ENCODE measurements around the gene COMMD4. TPM values are rescaled to one million over a fixed set of nuclear protein-coding genes. Genes with fewer than 3 reads are reported as not detected.
A peak's percentile ranks its signal among the peaks of the same experiment; 100 is the strongest.
"Not testable (repeated sequence)": the region's sequence is repeated elsewhere in the genome, so short reads cannot be mapped to it uniquely, and the experiment has no call there.

The COMMD4 gene
- total RNA-seq, 1 experiment from 2014 or later = 169 TPM

DNA sequence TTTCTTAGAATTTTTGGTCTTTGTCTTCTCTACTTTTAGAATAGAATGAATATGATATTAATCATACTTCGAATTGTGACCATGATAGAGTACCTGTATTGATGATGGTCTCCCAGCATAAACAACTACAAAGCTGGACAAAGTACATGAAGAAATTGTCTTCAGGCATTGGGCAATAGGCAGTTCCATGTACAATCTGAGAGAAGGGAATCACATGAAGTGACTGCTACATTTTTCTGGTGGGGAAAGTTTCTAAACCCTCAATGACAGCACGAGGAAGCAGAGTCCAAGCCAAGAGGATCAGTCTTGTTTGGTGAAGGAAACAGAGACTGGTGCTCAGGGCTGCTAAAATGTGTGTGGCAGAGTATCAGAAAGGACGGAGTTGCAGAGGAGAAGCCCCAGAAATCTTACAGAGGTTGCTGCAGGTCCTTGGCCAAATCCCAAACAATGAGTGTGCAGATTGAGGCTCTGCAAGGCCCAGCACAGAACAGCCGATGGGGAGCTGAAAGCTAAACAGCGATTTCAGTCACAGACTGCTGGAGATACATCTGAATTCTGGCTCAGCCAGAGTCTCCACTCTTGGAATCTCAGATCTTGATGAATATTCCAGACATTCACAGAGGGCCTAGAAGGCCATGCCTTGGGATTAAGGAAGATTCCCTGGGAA lies 16.5 kb upstream of the COMMD4 start:
- DNase-seq; H3K4me3 ChIP-seq (ENCODE audit: insufficient read depth, low read depth, low read length); H3K27me3 ChIP-seq (ENCODE audit: control insufficient read depth, insufficient read depth, low read length); H3K36me3 ChIP-seq (replicated peaks; ENCODE audit: control insufficient read depth, insufficient read depth, low read length): not testable (repeated sequence)

DNA sequence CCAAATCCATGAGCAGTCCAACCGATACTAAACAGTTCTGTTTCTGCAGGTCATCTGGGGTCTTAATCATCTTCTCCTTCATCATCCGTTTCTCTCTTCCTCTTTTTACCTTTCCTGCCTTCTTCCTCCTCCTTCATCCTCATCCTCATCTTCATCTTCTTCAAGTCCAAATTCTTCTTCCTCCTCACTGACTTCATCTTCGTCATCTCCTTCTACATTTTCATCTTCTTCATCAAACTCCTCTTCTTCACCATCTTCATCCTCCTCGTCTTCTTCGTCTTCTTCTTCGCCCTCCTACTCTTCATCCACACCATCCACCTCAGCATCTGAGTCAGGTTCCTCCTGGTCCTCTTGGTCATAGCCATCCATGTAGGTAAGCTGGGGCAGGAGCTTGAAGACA lies 14.2 kb upstream of the COMMD4 start:
- no peak for DNase-seq
- no peaks in the 10 kb centered on the region for H3K27me3 ChIP-seq (ENCODE audit: control insufficient read depth, insufficient read depth, low read length)
- H3K36me3 ChIP-seq (replicated peaks; ENCODE audit: control insufficient read depth, insufficient read depth, low read length) = no peaks in the 10 kb centered on the region
- H3K4me3 ChIP-seq (ENCODE audit: insufficient read depth, low read depth, low read length) = no peak overlapping the region

DNA sequence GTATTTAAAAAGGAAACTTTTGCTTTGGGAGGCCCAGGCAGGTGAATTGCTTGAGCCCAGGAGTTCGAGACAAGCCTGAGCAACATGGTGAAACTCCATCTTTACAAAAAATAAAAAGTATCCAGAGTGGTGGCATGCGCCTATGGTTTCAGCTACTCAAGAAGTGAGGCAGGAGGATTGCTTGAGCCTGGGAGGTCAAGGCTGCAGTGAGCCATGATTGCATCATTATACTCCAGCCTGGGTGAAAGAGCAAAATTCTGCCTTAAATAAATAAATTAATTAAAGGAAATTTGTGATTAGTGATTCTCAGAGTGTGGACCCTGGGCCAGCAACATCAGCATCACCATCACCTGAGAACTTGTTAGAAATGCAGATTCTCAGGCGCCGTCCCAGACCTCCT lies 9.9 kb upstream of the COMMD4 start:
- DNase-seq = no peak
- Histone ChIP-seq H3K36me3 (replicated peaks; ENCODE audit: control insufficient read depth, insufficient read depth, low read length) (no peaks in the 10 kb centered on the region), H3K27me3 (ENCODE audit: control insufficient read depth, insufficient read depth, low read length) (no peaks in the 10 kb centered on the region), H3K4me3 (ENCODE audit: insufficient read depth, low read depth, low read length) (no peak overlapping the region)

DNA sequence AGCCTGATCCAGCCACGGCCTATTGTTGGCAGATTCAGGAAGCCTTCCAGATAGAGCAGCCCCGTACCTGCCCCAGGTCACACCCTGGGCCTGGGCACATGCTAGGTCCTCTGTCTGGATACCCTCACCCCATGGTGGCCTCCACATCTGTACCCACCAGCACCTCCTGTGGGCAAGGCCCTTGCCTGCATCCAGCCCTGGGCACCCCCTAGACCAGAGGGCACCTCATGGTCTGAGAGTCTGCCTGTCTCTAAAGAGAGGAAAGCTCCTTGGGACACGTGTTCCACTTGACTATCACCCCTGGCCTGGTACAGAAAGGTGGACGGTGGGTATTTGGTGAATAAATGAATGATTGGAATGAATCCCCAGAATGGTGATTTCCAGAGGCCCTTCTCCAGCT lies 8.9 kb upstream of the COMMD4 start:
- Histone ChIP-seq H3K27me3 (ENCODE audit: control insufficient read depth, insufficient read depth, low read length) (no peaks in the 10 kb centered on the region), H3K36me3 (replicated peaks; ENCODE audit: control insufficient read depth, insufficient read depth, low read length) (no peaks in the 10 kb centered on the region), H3K4me3 (ENCODE audit: insufficient read depth, low read depth, low read length) (no peak overlapping the region)
- DNase-seq = peak; percentile 43

DNA sequence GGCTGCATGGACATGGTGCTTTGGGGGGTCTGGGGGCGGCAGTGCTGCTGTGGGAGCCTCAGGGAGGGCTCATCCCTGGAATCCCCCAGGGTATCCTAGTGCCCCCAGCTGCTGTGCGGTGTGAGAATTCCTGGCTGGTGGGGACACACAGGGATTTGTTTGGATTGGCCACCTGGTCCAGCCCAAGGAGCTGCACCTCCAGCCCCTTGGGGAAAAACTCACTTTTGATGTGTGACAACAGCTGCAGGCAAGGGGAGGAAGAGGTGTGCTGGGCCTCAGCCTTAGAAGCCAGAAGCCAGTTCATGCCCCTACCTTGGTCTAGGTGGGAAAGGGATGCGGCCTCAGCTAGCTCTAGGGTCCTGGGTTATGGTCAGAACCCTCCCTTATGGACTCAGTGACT lies 8.4 kb upstream of the COMMD4 start:
- Histone ChIP-seq H3K4me3 (ENCODE audit: insufficient read depth, low read depth, low read length) (no peak overlapping the region), H3K27me3 (ENCODE audit: control insufficient read depth, insufficient read depth, low read length) (no peaks in the 10 kb centered on the region), H3K36me3 (replicated peaks; ENCODE audit: control insufficient read depth, insufficient read depth, low read length) (no peaks in the 10 kb centered on the region)
- no peak for DNase-seq

DNA sequence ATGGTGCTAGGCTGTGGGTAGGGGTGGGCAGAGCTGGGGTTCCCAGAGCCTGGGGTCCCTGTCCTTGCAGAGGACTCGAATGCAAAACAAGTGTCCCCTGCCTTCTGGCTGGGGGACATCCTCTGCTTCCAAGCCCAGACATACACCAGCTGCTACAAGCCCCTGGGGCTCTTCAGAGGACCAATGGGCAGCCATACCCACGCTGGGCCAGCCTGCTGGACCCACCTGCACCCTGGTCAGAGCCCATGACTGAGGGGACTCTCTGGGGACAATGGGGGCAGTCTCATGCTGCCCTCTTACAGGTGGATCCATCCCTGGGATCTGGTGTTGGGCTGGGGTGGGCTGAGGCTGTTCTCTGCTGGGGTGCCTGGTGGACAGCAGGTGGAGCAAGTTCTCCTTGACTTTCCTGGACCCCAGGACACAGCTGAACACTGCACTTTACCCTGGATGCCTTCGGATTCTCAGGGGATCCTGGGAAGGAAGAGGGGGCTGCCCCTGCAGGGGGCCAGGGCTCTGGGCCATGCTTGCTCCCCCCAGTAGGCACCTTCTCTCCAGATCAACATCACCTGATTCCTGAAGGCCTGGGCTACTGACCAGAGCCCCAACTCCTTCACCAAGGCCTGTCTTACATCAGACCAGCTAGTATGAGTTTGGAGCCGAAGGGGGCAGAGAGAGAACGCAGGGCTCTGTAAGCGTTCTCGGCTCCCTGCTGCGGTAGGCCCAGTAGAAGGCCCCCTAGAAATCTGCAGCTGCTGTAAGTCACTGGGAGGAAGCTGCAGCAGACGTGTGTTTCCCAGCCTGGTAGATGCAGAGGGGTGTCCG lies 7.2 kb upstream of the COMMD4 start:
- DNase-seq = peak; percentile 34
- no peak overlapping the region for H3K4me3 ChIP-seq (ENCODE audit: insufficient read depth, low read depth, low read length)

DNA sequence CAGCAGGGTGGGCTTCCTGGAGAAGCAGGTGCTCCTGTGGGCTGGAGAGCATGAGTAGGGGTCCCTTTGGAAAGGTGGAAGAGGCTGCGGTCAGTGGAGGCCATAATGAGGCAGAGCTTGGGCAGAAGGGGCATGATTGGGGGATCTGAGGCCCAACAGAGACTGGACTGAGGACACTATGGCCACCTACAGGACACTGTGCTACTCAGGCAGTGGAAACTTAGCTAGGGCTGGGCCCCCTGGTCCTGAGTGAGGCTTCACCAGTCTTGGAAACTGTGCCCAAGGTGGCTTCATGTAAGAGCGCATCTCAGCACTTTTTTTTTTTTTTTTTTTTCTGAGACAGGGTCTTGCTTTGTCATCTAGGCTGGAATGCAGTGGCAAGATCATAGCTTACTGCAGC lies 6.3 kb upstream of the COMMD4 start:
- H3K27me3 ChIP-seq (ENCODE audit: control insufficient read depth, insufficient read depth, low read length) = no peaks in the 10 kb centered on the region
- no peaks in the 10 kb centered on the region for H3K36me3 ChIP-seq (replicated peaks; ENCODE audit: control insufficient read depth, insufficient read depth, low read length)
- DNase-seq = no peak
- no peak overlapping the region for H3K4me3 ChIP-seq (ENCODE audit: insufficient read depth, low read depth, low read length)

More for the DNA sequence above, 7.2 kb upstream of the COMMD4 start:
- H3K27me3 ChIP-seq (ENCODE audit: control insufficient read depth, insufficient read depth, low read length) = no peaks in the 10 kb centered on the region
- no peaks in the 10 kb centered on the region for H3K36me3 ChIP-seq (replicated peaks; ENCODE audit: control insufficient read depth, insufficient read depth, low read length)

DNA sequence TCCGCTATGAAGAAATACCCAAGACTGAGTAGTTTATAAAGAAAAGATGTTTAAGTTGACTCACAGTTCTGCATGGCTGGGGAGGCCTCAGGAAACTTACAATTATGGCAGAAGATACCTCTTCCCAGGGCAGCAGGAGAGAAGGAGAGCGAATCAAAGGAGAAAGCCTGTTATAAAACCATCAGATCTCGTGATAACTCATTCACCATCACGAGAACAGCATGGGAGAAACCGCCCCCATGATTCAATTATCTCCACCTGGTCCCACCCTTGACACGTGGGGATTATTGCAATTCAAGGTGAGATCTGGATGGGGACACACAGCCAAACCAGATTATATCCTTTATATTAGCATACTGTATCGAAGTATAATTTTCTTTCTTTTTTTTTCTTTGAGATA lies 3.8 kb upstream of the COMMD4 start:
- H3K27me3 ChIP-seq (ENCODE audit: control insufficient read depth, insufficient read depth, low read length); H3K4me3 ChIP-seq (ENCODE audit: insufficient read depth, low read depth, low read length); DNase-seq; H3K36me3 ChIP-seq (replicated peaks; ENCODE audit: control insufficient read depth, insufficient read depth, low read length): not testable (repeated sequence)

DNA sequence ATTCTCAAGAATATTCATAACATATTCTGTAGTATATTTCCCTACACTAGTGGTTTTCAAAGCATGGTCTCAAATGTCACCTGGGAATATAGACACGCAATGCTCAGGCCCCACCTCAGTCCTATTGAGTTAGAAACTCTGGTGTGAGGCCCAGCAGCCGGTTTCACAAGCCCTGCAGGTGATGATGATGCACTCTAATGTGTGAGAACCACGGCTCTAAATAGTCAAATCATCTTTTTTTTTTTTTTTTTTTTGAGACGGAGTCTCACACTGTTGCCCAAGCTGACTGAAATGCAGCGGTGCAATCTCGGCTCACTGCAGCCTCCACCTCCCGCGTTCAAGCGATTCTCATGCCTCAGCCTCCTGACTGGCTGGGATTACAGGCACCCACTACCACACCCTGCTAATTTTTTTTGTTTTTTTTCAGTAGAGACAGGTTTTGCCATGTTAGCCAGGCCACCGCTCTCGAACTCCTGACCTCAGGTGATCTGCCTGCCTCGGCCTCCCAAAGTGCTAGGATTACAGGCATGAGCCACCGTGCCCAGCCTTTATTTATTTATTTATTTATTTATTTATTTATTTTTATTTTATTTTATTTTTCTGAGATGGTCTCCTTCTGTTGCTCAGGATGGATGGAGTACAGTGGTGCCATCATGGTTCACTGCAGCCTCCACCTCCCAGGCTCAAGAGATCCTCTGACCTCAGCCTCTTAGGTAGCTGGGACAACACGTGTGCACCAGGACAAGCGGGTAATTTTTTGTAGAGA lies 2.0 kb upstream of the COMMD4 start:
- DNase-seq; H3K4me3 ChIP-seq (ENCODE audit: insufficient read depth, low read depth, low read length); H3K27me3 ChIP-seq (ENCODE audit: control insufficient read depth, insufficient read depth, low read length); H3K36me3 ChIP-seq (replicated peaks; ENCODE audit: control insufficient read depth, insufficient read depth, low read length): not testable (repeated sequence)

DNA sequence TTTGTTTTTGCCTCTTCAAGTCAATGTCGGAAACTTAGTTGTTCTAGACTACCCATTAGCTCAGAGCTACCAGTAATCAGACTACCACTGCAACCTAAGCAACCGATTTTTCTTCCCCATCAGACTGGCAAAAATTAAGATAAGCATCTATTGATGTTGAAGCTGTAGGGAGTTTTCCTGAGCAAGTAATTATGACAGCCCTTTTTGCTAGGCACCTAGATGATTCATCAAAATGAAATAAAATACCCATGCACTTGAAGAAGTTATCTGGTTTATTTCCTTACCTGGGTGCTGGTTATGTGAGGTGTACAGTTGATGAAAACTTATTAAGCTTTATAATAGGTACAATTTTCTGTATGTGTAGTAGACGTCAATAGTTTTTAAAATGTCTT lies 554 bp upstream of the COMMD4 start:
- peaks cover 3% of the 10 kb centered on the region for H3K36me3 ChIP-seq (replicated peaks; ENCODE audit: control insufficient read depth, insufficient read depth, low read length)
- DNase-seq = no peak
- H3K4me3 ChIP-seq (ENCODE audit: insufficient read depth, low read depth, low read length) = peak overlapping the region; percentile 77
- no peaks in the 10 kb centered on the region for H3K27me3 ChIP-seq (ENCODE audit: control insufficient read depth, insufficient read depth, low read length)

DNA sequence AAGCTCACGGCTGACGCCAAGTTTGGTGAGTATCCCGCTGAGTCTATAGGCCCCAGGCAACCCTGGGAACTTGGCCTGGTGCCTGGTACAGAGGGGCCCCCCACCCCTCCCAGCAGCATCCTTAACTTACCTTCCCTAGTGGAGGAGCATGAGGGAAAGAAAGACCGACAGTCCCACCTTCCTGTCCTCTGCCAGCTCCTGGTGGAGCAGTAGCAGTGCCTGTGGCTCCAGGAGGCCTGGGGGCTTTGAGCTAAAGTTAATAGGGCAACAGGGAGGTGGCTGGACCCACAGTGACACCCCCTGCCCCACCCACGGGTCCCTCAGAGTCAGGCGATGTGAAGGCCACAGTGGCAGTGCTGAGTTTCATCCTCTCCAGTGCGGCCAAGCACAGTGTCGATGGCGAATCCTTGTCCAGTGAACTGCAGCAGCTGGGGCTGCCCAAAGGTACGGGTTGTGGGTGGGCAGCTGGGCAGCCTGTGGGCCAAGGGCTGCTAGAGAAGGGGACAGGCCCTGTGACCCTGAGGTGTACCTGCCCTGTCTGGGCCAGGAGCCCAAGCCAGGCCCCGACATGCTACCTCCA lies 2.9 kb downstream of the COMMD4 start:
- H3K27me3 ChIP-seq (ENCODE audit: control insufficient read depth, insufficient read depth, low read length) = no peaks in the 10 kb centered on the region
- H3K4me3 ChIP-seq (ENCODE audit: insufficient read depth, low read depth, low read length) = no peak overlapping the region
- H3K36me3 ChIP-seq (replicated peaks; ENCODE audit: control insufficient read depth, insufficient read depth, low read length) = peaks cover 3% of the 10 kb centered on the region
- DNase-seq = no peak

DNA sequence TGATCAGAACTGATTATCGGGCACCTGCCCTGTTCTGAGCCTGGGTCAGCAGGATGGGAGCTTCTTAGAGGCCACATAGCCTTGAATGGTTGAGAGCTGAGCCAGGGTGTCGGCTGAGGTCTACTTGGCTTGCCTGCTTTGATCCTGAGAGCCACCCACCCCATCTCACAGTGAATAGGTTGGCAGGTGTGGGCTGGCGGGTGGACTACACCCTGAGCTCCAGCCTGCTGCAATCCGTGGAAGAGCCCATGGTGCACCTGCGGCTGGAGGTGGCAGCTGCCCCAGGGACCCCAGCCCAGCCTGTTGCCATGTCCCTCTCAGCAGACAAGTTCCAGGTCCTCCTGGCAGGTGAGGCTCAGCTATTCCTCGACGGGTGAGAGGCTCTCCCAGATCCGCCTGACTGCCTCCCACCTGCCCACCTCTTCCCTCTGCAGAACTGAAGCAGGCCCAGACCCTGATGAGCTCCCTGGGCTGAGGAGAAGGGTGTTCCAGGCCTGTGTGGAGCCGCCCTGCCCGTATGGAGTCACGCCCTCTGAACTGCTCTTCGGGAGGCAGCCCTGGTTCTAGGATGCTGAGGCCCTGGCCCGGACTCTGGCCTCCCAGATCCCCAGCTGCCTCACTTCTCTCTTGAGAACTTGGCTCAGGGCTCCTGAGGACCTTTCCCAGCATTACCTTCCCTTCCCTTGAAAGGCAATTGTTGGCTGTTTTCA lies 3.8 kb downstream of the COMMD4 start:
- Histone ChIP-seq H3K36me3 (replicated peaks; ENCODE audit: control insufficient read depth, insufficient read depth, low read length) (peaks cover 3% of the 10 kb centered on the region), H3K27me3 (ENCODE audit: control insufficient read depth, insufficient read depth, low read length) (no peaks in the 10 kb centered on the region), H3K4me3 (ENCODE audit: insufficient read depth, low read depth, low read length) (no peak overlapping the region)
- DNase-seq = peak; percentile 13

DNA sequence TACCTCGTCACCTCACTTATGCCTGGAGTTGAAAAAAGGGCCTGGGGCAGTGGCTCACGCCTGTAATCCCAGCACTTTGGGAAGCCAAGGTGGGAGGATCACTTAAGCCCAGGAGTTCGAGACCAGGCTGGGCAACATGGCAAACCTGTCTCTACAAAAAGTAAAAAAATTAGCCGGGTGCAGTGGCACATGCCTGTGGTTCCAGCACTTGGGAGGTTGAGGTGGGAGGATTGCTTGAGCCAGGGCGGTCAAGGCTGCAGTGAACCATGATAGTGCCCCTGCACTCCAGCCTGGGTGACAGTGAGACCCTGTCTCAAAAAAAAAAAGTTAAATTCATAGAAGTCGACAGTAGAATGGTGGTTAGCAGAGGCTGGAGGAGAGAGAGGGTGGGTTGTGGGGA lies 6.4 kb downstream of the COMMD4 start:
- DNase-seq = no peak
- Histone ChIP-seq H3K27me3 (ENCODE audit: control insufficient read depth, insufficient read depth, low read length) (peaks cover 8% of the 10 kb centered on the region), H3K36me3 (replicated peaks; ENCODE audit: control insufficient read depth, insufficient read depth, low read length) (peaks cover 3% of the 10 kb centered on the region), H3K4me3 (ENCODE audit: insufficient read depth, low read depth, low read length) (no peak overlapping the region)

DNA sequence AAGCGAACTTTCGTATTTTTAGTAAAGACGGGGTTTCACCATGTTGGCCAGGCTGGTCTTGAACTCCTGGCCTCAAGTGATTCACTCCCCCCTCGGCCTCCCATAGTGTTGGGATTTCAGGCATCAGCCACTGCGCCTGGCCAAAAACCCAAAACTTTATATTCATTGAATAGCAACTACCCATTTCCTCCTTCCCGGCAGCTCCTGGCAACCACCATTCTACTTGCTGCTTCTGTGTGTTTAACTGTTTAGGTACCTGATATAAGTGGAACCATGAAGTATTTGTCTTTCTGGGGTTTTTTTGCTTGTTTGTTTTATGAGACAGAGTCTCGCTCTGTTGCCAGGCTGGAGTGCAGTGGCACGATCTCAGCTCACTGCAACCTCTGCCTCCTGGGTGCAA lies 8.1 kb downstream of the COMMD4 start:
- not testable (repeated sequence) for DNase-seq; H3K36me3 ChIP-seq (replicated peaks; ENCODE audit: control insufficient read depth, insufficient read depth, low read length); H3K4me3 ChIP-seq (ENCODE audit: insufficient read depth, low read depth, low read length)
- H3K27me3 ChIP-seq (ENCODE audit: control insufficient read depth, insufficient read depth, low read length) = peaks cover 22% of the 10 kb centered on the region

Measured in H7 (cell line).